Ishikawa (cell line): ENCODE results near the gene NDUFAF5.

ENCODE experiments used
- CEBPB ChIP-seq: IDR thresholded peaks from 2 replicates; pipeline ENCODE4 v1.6.1; 2012
- CREB1 ChIP-seq: IDR thresholded peaks from 2 replicates; pipeline ENCODE4 v1.6.1; 2012; ENCODE audit warnings: low read depth
- EGR1 ChIP-seq: IDR thresholded peaks from 2 replicates; pipeline ENCODE4 v1.6.1; 2012
- EP300 ChIP-seq: IDR thresholded peaks from 2 replicates; pipeline ENCODE4 v1.6.1; 2012; ENCODE audit warnings: borderline replicate concordance
- FOXM1 ChIP-seq: IDR thresholded peaks from 2 replicates; pipeline ENCODE4 v1.6.1; 2012; ENCODE audit warnings: low read depth, borderline replicate concordance
- NFIC ChIP-seq: IDR thresholded peaks from 2 replicates; pipeline ENCODE4 v1.6.1; 2012
- RAD21 ChIP-seq: IDR thresholded peaks from 2 replicates; pipeline ENCODE4 v1.6.1; 2012; ENCODE audit warnings: low read depth
- REST ChIP-seq: IDR thresholded peaks from 2 replicates; pipeline ENCODE4 v1.6.1; 2012; ENCODE audit warnings: low read depth, mild to moderate bottlenecking
- TAF1 ChIP-seq: IDR thresholded peaks from 2 replicates; pipeline ENCODE4 v1.6.1; 2012; ENCODE audit warnings: low read depth, mild to moderate bottlenecking
- TCF12 ChIP-seq: IDR thresholded peaks from 2 replicates; pipeline ENCODE4 v1.6.1; 2012; ENCODE audit warnings: low read depth
- TEAD4 ChIP-seq: IDR thresholded peaks from 2 replicates; pipeline ENCODE4 v1.6.1; 2012
- YY1 ChIP-seq: IDR thresholded peaks from 2 replicates; pipeline ENCODE4 v1.6.1; 2012; ENCODE audit warnings: low read depth
- ZBTB7A ChIP-seq: IDR thresholded peaks from 2 replicates; pipeline ENCODE4 v1.6.1; 2012; ENCODE audit warnings: low read depth
- TF ChIP-seq, protein P1 (sequence below): IDR thresholded peaks from 2 replicates; pipeline ENCODE4 v1.6.1; 2012
- TF ChIP-seq, protein P2 (sequence below): IDR thresholded peaks from 2 replicates; pipeline ENCODE4 v1.6.1; 2012

NDUFAF5 gene

GRCh38 chr20:13852306-13852705, 67.5 kb downstream of the NDUFAF5 start:
- TF ChIP-seq FOXM1 (no peak), YY1 (no peak), CEBPB (no peak), NFIC (no peak), TCF12 (no peak), TEAD4 (no peak), EGR1 (no peak), RAD21 (no peak), REST (no peak), TAF1 (no peak), ZBTB7A (no peak), CREB1 (no peak), EP300 (no peak)
- TF ChIP-seq, protein P1, sequence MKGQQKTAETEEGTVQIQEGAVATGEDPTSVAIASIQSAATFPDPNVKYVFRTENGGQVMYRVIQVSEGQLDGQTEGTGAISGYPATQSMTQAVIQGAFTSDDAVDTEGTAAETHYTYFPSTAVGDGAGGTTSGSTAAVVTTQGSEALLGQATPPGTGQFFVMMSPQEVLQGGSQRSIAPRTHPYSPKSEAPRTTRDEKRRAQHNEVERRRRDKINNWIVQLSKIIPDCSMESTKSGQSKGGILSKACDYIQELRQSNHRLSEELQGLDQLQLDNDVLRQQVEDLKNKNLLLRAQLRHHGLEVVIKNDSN, result no peak
- TF ChIP-seq, protein P2, sequence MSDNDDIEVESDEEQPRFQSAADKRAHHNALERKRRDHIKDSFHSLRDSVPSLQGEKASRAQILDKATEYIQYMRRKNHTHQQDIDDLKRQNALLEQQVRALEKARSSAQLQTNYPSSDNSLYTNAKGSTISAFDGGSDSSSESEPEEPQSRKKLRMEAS, result no peak

- TF ChIP-seq TAF1 (no peak), RAD21 (no peak), FOXM1 (no peak), ZBTB7A (no peak), YY1 (no peak), EP300 (no peak), CREB1 (no peak), TEAD4 (no peak), NFIC (no peak)
- TF ChIP-seq, protein P1, result no peak
- TF ChIP-seq, protein P2, result no peak
Measured at GRCh38 chr20:13855613-13856012, 70.8 kb downstream of the NDUFAF5 start.

DNA sequence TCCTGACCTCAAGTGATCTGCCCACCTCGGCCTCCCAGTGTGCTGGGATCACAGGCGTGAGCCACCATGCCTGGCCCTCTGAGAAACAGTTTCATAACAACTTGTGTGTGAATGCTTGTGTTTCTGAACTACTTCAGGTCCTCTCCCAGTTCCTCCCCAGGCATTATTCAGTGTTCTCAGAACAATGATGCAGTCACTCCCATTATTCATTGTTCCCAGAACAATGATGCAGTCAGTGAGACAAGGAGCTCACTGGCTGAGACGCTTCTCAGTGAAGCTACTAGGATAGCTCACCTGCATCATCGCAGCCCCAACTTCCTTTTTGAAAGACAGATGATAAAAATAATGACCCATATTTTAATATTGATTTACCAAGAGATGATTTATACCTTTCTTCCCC, 71.5 kb downstream of the NDUFAF5 start:
- TF ChIP-seq EP300 (no peak), REST (no peak)

DNA sequence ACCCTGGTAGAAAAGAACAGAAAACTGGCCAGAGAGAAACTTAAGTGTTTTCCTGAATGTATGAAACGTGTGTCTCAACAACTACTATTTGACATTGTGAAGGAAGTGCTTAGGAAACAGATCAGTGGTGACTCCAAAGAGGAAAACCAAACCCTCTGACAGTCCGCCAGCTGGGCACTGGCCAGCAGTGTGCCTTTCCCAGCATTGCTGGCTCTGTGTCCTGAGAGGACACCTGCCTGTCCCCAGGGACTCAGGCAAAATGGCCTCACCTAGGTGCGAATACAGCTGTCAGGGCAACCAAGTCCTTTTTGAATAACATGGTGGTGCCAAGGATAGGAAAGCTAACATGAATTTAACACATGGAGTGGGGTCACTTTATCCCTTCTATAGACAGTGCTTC, 72.5 kb downstream of the NDUFAF5 start:
- TF ChIP-seq EP300 (no peak), FOXM1 (no peak), NFIC (no peak), TEAD4 (no peak), ZBTB7A (no peak), YY1 (no peak), REST (no peak), CREB1 (no peak), TCF12 (no peak)
- TF ChIP-seq, protein P2, result no peak
- TF ChIP-seq, protein P1, result no peak
